Cerebellar nuclear complex (tissue), 1 donor: ENCODE results near the gene PRKAG2.
"Not testable (repeated sequence)": the region's sequence is repeated elsewhere in the genome, so short reads cannot be mapped to it uniquely, and the experiment has no call there.

ENCODE experiments used
- DNase-seq, 2 experiments: peaks; one replicate each; lab custom pipeline; 2025; lab: John Stamatoyannopoulos, UW

Gene PRKAG2

GRCh38 chr7:151884312-151885201 is 7.6 kb upstream of the PRKAG2 start:
- no peak for DNase-seq

GRCh38 chr7:151883857-151884256 is 6.9 kb upstream of the PRKAG2 start:
- no peak for DNase-seq

- no peak for DNase-seq
Observed at GRCh38 chr7:151882734-151883133, 5.8 kb upstream of the PRKAG2 start.

- DNase-seq, result no peak
Observed at GRCh38 chr7:151880688-151881087, 3.8 kb upstream of the PRKAG2 start.

- DNase-seq, result no peak
Observed at GRCh38 chr7:151877911-151878835, 1.3 kb upstream of the PRKAG2 start.

GRCh38 chr7:151875942-151876898 is 695 bp downstream of the PRKAG2 start:
- peak in 1 of 2 experiments; percentile 47 for DNase-seq

GRCh38 chr7:151874479-151874878 is 2.4 kb downstream of the PRKAG2 start:
- DNase-seq, result not testable (repeated sequence)

- DNase-seq, result no peak
Observed at GRCh38 chr7:151873402-151873965, 3.4 kb downstream of the PRKAG2 start.

GRCh38 chr7:151872531-151873401 is 4.1 kb downstream of the PRKAG2 start:
- no peak for DNase-seq

- DNase-seq, result no peak
Observed at GRCh38 chr7:151871904-151872303, 5.0 kb downstream of the PRKAG2 start.

GRCh38 chr7:151871189-151871735 is 5.7 kb downstream of the PRKAG2 start:
- DNase-seq, result no peak

- DNase-seq, result no peak
Observed at GRCh38 chr7:151869968-151870918, 6.7 kb downstream of the PRKAG2 start.

- DNase-seq, result no peak
Observed at GRCh38 chr7:151869455-151869854, 7.5 kb downstream of the PRKAG2 start.

- DNase-seq, result no peak
Observed at GRCh38 chr7:151869109-151869428, 7.8 kb downstream of the PRKAG2 start.

GRCh38 chr7:151868396-151869108 is 8.4 kb downstream of the PRKAG2 start:
- no peak for DNase-seq

GRCh38 chr7:151867912-151868311 is 9.0 kb downstream of the PRKAG2 start:
- peak; percentile 16 to 43 for DNase-seq

- DNase-seq, result no peak
Observed at GRCh38 chr7:151866761-151867655, 9.9 kb downstream of the PRKAG2 start.
